WTC11 (cell line): ENCODE data around the gene SLC1A4. TPM values are rescaled to one million over a fixed set of nuclear protein-coding genes. Genes with fewer than 3 reads are reported as not detected.

Source experiments
- CREM ChIP-seq: sonication (generic); formaldehyde crosslinking; IDR thresholded peaks from 2 replicates; pipeline ENCODE4 v1.8.1; 2022; ENCODE audit warnings: mild to moderate bottlenecking, missing genetic modification reagents, moderate library complexity
- EMX1 ChIP-seq: fragments of 250-450 bp; sonication (Bioruptor Pico); IDR thresholded peaks from 2 replicates; pipeline ENCODE4 v1.8.0; 2021; ENCODE audit warnings: mild to moderate bottlenecking
- FOXK1 ChIP-seq: sonication (generic); formaldehyde crosslinking; IDR thresholded peaks from 2 replicates; pipeline ENCODE4 v1.8.0; 2022; ENCODE audit warnings: mild to moderate bottlenecking, moderate library complexity, missing genetic modification reagents
- FOXP1 ChIP-seq: sonication (generic); formaldehyde crosslinking; IDR thresholded peaks from 2 replicates; pipeline ENCODE4 v1.8.0; 2022; ENCODE audit warnings: missing genetic modification reagents, mild to moderate bottlenecking, moderate library complexity, borderline replicate concordance
- GRHL2 ChIP-seq: fragments of 250-450 bp; sonication (Bioruptor Pico); IDR thresholded peaks from 2 replicates; pipeline ENCODE4 v1.8.0; 2022; ENCODE audit warnings: mild to moderate bottlenecking, moderate library complexity; ENCODE audit not compliant: insufficient replicate concordance, severe bottlenecking
- KAT7 ChIP-seq: sonication (generic); formaldehyde crosslinking; IDR thresholded peaks from 2 replicates; pipeline ENCODE4 v1.8.1; 2023; ENCODE audit warnings: missing genetic modification reagents, mild to moderate bottlenecking, borderline replicate concordance
- NR3C1 ChIP-seq: sonication (generic); formaldehyde crosslinking; conservative IDR thresholded peaks from 2 replicates; pipeline ENCODE4 v1.8.1; 2023; ENCODE audit warnings: low read depth, mild to moderate bottlenecking, missing genetic modification reagents
- PRRX2 ChIP-seq: fragments of 250-450 bp; sonication (Bioruptor Pico); IDR thresholded peaks from 2 replicates; pipeline ENCODE4 v1.8.0; 2021; ENCODE audit warnings: mild to moderate bottlenecking
- RELA ChIP-seq: sonication (generic); formaldehyde crosslinking; IDR thresholded peaks from 2 replicates; pipeline ENCODE4 v1.8.1; 2022; ENCODE audit warnings: missing genetic modification reagents, mild to moderate bottlenecking, borderline replicate concordance
- RORB ChIP-seq: fragments of 250-450 bp; sonication (Bioruptor Pico); IDR thresholded peaks from 2 replicates; pipeline ENCODE4 v1.9.0; 2021; ENCODE audit warnings: mild to moderate bottlenecking
- SOX15 ChIP-seq: fragments of 250-450 bp; sonication (Bioruptor Pico); IDR thresholded peaks from 2 replicates; pipeline ENCODE4 v1.9.0; 2021; ENCODE audit warnings: mild to moderate bottlenecking
- TCF7 ChIP-seq: sonication (generic); formaldehyde crosslinking; IDR thresholded peaks from 2 replicates; pipeline ENCODE4 v1.8.0; 2022; ENCODE audit warnings: mild to moderate bottlenecking, low read depth, missing genetic modification reagents, moderate library complexity
- TEAD4 ChIP-seq: sonication (generic); formaldehyde crosslinking; IDR thresholded peaks from 2 replicates; pipeline ENCODE4 v1.8.0; 2022; ENCODE audit warnings: mild to moderate bottlenecking, missing genetic modification reagents
- ZNF138 ChIP-seq: sonication (generic); formaldehyde crosslinking; conservative IDR thresholded peaks from 2 replicates; pipeline ENCODE4 v1.8.1; 2022; ENCODE audit warnings: mild to moderate bottlenecking, moderate library complexity, missing genetic modification reagents
- ZNF219 ChIP-seq: sonication (generic); formaldehyde crosslinking; IDR thresholded peaks from 2 replicates; pipeline ENCODE4 v1.8.0; 2023; ENCODE audit warnings: missing genetic modification reagents, mild to moderate bottlenecking, borderline replicate concordance
- ZNF232 ChIP-seq: sonication (generic); formaldehyde crosslinking; IDR thresholded peaks from 2 replicates; pipeline ENCODE4 v1.8.0; 2022; ENCODE audit warnings: mild to moderate bottlenecking, missing genetic modification reagents
- ZNF263 ChIP-seq: sonication (generic); formaldehyde crosslinking; IDR thresholded peaks from 2 replicates; pipeline ENCODE4 v1.8.1; 2022; ENCODE audit warnings: low read depth, mild to moderate bottlenecking, moderate library complexity, missing genetic modification reagents
- total RNA-seq: library from RNA; stranded (reverse); gene quantifications from 3 replicates; pipeline ENCODE4 v1.2.3, GENCODE V29; 2021
- TF ChIP-seq, protein P1 (sequence below): fragments of 250-450 bp; sonication (Bioruptor Pico); IDR thresholded peaks from 2 replicates; pipeline ENCODE4 v1.9.0; 2021; ENCODE audit warnings: mild to moderate bottlenecking
- TF ChIP-seq, protein P2 (sequence below): sonication (generic); formaldehyde crosslinking; IDR thresholded peaks from 2 replicates; pipeline ENCODE4 v1.8.1; 2022; ENCODE audit warnings: low read depth, missing genetic modification reagents, borderline replicate concordance
- TF ChIP-seq, protein P3 (sequence below): sonication (generic); formaldehyde crosslinking; IDR thresholded peaks from 2 replicates; pipeline ENCODE4 v1.8.0; 2022; ENCODE audit warnings: mild to moderate bottlenecking, missing genetic modification reagents
- TF ChIP-seq, protein P4 (sequence below): sonication (generic); formaldehyde crosslinking; IDR thresholded peaks from 2 replicates; pipeline ENCODE4 v1.8.1; 2023; ENCODE audit warnings: mild to moderate bottlenecking, missing genetic modification reagents
- TF ChIP-seq, protein P5 (sequence below): sonication (generic); formaldehyde crosslinking; IDR thresholded peaks from 2 replicates; pipeline ENCODE4 v1.8.1; 2023; ENCODE audit warnings: mild to moderate bottlenecking, missing genetic modification reagents, moderate library complexity
- TF ChIP-seq, protein P6 (sequence below): sonication (generic); formaldehyde crosslinking; IDR thresholded peaks from 2 replicates; pipeline ENCODE4 v1.8.0; 2023; ENCODE audit warnings: missing genetic modification reagents
- TF ChIP-seq, protein P7 (sequence below): sonication (generic); formaldehyde crosslinking; IDR thresholded peaks from 2 replicates; pipeline ENCODE4 v1.8.1; 2022; ENCODE audit warnings: mild to moderate bottlenecking, moderate library complexity, missing genetic modification reagents
- TF ChIP-seq, protein P8 (sequence below): sonication (generic); formaldehyde crosslinking; IDR thresholded peaks from 2 replicates; pipeline ENCODE4 v1.8.1; 2023; ENCODE audit warnings: mild to moderate bottlenecking, missing genetic modification reagents
- TF ChIP-seq, protein P9 (sequence below): sonication (generic); formaldehyde crosslinking; IDR thresholded peaks from 2 replicates; pipeline ENCODE4 v1.8.0; 2022; ENCODE audit warnings: mild to moderate bottlenecking, missing genetic modification reagents

Gene SLC1A4
- total RNA-seq, 1 experiment from 2014 or later = 1.6 TPM

DNA sequence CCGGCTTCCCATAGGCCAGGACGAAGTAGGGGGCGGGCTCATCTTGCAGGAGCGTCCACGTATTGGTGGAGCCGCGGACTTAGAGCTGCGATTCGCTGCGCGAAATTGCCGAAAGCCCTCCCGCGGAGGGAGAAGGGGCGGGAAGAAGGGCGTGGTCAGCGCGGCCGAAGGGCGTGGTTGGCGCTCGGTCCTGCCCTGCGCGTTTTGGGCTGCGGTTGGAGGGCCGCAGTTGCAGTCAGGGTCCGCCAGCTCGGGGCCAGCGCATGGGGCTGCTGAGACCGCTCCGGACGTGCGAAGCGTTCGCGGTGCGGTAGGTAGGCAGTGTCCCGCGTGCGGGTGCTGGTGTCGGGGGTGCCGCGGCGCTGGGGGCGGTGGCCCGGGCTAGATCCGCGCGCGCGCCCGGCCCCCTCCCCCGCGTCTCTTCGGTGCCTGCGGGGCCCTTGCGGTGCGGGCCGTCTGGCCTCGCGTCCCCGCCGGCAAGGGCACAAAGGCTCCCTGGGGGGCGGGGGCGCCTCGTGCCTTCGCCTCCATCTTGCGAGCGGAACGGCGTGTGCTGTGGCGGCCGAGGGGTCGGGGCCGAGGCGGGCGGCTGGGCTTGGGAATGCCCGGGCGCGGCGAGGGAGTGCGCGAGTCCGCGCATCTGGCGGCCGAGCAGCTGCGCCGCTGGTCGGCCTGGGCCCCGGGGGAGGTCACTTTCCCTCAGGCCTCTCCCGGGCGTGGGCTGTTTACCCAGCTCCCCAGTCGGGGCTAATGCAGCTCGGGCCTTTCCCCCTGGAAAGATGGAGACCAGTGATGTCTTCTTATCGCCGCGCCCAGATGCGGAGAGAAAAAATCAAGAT lies 67.2 kb downstream of the SLC1A4 start, which contains the start of gene CEP68 (continued):
- TF ChIP-seq, protein P1, sequence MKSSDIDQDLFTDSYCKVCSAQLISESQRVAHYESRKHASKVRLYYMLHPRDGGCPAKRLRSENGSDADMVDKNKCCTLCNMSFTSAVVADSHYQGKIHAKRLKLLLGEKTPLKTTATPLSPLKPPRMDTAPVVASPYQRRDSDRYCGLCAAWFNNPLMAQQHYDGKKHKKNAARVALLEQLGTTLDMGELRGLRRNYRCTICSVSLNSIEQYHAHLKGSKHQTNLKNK (CRISPR knock-in tag) = no peak
- TF ChIP-seq, protein P2, sequence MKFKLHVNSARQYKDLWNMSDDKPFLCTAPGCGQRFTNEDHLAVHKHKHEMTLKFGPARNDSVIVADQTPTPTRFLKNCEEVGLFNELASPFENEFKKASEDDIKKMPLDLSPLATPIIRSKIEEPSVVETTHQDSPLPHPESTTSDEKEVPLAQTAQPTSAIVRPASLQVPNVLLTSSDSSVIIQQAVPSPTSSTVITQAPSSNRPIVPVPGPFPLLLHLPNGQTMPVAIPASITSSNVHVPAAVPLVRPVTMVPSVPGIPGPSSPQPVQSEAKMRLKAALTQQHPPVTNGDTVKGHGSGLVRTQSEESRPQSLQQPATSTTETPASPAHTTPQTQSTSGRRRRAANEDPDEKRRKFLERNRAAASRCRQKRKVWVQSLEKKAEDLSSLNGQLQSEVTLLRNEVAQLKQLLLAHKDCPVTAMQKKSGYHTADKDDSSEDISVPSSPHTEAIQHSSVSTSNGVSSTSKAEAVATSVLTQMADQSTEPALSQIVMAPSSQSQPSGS (CRISPR knock-in tag) = no peak
- TF ChIP-seq SOX15 (CRISPR knock-in tag) (no peak), ZNF219 (CRISPR knock-in tag) (peak; percentile 93; the same call in 1 of the 2 replicates), FOXK1 (CRISPR knock-in tag) (peak; percentile 58; the same call in 1 of the 2 replicates), PRRX2 (CRISPR knock-in tag) (peak; percentile 42; the same call in 1 of the 2 replicates), ZNF232 (no peak; the same call in none of the 2 replicates), KAT7 (CRISPR knock-in tag) (peak; percentile 40; the same call in 1 of the 2 replicates), ZNF138 (no peak), CREM (CRISPR knock-in tag) (peak; percentile 78; the same call in 1 of the 2 replicates), RORB (CRISPR knock-in tag) (no peak), RELA (CRISPR knock-in tag) (peak; percentile 82), EMX1 (CRISPR knock-in tag) (no peak), TEAD4 (CRISPR knock-in tag) (no peak), ZNF263 (CRISPR knock-in tag) (peak; percentile 70), TCF7 (CRISPR knock-in tag) (peak; percentile 56; the same call in 1 of the 2 replicates), NR3C1 (CRISPR knock-in tag) (peak; percentile 87; the same call in 1 of the 2 replicates), GRHL2 (CRISPR knock-in tag) (no peak), FOXP1 (CRISPR knock-in tag) (peak; percentile 98)
- TF ChIP-seq, protein P3, sequence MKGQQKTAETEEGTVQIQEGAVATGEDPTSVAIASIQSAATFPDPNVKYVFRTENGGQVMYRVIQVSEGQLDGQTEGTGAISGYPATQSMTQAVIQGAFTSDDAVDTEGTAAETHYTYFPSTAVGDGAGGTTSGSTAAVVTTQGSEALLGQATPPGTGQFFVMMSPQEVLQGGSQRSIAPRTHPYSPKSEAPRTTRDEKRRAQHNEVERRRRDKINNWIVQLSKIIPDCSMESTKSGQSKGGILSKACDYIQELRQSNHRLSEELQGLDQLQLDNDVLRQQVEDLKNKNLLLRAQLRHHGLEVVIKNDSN = peak; percentile 61
- TF ChIP-seq, protein P4, sequence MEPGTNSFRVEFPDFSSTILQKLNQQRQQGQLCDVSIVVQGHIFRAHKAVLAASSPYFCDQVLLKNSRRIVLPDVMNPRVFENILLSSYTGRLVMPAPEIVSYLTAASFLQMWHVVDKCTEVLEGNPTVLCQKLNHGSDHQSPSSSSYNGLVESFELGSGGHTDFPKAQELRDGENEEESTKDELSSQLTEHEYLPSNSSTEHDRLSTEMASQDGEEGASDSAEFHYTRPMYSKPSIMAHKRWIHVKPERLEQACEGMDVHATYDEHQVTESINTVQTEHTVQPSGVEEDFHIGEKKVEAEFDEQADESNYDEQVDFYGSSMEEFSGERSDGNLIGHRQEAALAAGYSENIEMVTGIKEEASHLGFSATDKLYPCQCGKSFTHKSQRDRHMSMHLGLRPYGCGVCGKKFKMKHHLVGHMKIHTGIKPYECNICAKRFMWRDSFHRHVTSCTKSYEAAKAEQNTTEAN = peak; percentile 75
- TF ChIP-seq, protein P5, sequence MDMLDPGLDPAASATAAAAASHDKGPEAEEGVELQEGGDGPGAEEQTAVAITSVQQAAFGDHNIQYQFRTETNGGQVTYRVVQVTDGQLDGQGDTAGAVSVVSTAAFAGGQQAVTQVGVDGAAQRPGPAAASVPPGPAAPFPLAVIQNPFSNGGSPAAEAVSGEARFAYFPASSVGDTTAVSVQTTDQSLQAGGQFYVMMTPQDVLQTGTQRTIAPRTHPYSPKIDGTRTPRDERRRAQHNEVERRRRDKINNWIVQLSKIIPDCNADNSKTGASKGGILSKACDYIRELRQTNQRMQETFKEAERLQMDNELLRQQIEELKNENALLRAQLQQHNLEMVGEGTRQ (CRISPR knock-in tag) = no peak
- TF ChIP-seq, protein P6, sequence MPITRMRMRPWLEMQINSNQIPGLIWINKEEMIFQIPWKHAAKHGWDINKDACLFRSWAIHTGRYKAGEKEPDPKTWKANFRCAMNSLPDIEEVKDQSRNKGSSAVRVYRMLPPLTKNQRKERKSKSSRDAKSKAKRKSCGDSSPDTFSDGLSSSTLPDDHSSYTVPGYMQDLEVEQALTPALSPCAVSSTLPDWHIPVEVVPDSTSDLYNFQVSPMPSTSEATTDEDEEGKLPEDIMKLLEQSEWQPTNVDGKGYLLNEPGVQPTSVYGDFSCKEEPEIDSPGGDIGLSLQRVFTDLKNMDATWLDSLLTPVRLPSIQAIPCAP (CRISPR knock-in tag) = no peak; the same call in 1 of the 2 replicates
- TF ChIP-seq, protein P7, sequence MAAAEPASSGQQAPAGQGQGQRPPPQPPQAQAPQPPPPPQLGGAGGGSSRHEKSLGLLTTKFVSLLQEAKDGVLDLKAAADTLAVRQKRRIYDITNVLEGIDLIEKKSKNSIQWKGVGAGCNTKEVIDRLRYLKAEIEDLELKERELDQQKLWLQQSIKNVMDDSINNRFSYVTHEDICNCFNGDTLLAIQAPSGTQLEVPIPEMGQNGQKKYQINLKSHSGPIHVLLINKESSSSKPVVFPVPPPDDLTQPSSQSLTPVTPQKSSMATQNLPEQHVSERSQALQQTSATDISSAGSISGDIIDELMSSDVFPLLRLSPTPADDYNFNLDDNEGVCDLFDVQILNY (CRISPR knock-in tag) = peak; percentile 93
- TF ChIP-seq, protein P8, sequence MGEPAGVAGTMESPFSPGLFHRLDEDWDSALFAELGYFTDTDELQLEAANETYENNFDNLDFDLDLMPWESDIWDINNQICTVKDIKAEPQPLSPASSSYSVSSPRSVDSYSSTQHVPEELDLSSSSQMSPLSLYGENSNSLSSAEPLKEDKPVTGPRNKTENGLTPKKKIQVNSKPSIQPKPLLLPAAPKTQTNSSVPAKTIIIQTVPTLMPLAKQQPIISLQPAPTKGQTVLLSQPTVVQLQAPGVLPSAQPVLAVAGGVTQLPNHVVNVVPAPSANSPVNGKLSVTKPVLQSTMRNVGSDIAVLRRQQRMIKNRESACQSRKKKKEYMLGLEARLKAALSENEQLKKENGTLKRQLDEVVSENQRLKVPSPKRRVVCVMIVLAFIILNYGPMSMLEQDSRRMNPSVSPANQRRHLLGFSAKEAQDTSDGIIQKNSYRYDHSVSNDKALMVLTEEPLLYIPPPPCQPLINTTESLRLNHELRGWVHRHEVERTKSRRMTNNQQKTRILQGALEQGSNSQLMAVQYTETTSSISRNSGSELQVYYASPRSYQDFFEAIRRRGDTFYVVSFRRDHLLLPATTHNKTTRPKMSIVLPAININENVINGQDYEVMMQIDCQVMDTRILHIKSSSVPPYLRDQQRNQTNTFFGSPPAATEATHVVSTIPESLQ (CRISPR knock-in tag) = no peak
- TF ChIP-seq, protein P9, sequence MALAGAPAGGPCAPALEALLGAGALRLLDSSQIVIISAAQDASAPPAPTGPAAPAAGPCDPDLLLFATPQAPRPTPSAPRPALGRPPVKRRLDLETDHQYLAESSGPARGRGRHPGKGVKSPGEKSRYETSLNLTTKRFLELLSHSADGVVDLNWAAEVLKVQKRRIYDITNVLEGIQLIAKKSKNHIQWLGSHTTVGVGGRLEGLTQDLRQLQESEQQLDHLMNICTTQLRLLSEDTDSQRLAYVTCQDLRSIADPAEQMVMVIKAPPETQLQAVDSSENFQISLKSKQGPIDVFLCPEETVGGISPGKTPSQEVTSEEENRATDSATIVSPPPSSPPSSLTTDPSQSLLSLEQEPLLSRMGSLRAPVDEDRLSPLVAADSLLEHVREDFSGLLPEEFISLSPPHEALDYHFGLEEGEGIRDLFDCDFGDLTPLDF = peak; percentile 64; the same call in 1 of the 2 replicates
